Measurements from ENCODE around the gene CELA2B.
"Not testable (repeated sequence)": the region's sequence is repeated elsewhere in the genome, so short reads cannot be mapped to it uniquely, and the experiment has no call there.

The CELA2B gene

DNA sequence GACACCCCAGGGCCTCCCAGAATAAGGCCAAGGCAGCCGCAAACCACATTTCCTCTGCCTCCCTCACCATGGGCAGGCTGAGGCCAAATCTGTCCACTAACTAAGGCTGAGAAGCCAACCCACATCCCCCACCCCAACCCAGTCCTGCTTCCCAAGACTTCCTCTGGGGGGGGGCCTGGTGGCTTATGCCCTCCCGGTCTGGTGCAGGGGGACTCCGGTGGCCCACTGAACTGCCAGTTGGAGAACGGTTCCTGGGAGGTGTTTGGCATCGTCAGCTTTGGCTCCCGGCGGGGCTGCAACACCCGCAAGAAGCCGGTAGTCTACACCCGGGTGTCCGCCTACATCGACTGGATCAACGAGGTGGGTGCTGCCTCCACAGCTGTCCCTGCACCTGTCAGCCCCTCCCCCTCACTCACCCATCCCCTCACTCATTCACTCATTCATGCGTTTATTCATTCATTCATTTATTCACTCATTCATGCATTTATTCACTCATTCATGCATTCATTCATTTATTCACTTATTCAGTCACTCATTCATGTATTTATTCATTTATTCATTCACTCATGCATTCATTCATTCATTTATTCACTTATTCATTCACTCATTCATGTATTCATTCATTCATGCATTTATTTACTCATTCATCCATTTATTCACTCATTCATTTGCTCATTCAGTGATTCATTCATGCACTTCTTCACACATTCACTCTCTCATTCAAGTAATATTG lies 30.3 kb upstream of the CELA2B start:
- DNase-seq = no peak

DNA sequence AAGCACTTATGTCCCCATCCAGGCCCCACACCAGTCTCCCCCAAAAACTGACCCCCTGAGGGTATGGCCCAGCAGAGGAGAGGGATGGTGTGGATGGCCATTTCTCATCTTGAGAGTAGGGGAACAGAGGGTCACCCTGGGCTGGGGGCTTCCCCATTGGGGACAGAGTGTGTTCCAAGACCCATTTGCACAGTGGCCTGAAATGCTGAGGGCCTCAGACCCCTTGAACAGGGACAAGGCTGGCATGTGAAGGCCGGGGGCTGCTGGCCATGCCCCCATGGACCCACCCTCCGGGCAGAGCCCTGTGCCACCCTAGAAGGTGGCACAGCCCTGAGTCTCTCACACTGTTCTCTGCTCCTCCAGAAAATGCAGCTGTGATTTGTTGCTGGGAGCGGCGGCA lies 29.7 kb upstream of the CELA2B start:
- DNase-seq = no peak

DNA sequence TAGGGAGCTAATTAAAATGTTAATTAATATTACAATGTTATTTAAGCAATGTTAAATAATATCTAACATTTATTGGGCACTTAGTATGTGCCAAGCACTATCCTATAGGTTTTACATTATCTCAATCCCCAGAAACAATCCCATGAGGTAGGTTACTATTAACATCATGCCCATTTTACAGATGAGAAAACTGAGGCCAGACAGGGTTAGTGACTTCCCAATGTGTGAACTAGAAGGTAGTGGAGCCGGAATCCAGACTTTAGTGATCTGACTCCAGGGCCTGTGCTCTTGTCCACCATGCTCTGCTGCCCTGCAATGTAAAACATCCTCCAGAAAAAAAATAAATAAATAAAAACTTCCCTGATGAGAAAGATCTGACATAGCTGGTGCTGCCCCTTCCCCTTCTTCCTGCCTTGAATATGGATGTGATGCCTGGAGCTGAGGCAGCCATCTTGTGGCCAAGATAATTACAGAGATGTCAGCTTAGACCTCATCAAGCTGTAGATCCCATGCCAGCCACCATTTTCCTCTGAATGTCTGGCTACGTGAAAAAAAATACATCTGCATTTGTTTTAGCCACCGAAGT lies 26.9 kb upstream of the CELA2B start:
- no peak for DNase-seq

DNA sequence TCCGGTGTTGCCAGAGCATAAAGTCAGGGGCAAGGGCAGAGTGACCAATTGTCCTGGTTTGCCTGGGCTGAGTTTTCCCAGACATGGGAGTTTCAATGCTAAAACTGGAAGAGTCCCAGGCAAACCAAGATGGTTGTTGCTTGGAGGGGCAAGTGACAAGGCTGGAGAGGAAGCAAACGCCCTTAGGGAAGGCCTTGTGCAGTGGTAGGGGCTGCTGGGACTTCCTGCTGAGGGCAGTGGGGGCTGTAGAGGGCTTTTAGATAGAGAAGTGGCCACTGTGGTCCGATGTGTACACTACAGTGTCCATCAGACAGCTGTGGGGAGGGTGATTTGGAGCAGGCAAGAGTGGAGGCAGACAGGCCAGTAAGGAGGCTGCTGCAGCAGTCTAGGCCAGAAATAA lies 26.3 kb upstream of the CELA2B start:
- DNase-seq = no peak

DNA sequence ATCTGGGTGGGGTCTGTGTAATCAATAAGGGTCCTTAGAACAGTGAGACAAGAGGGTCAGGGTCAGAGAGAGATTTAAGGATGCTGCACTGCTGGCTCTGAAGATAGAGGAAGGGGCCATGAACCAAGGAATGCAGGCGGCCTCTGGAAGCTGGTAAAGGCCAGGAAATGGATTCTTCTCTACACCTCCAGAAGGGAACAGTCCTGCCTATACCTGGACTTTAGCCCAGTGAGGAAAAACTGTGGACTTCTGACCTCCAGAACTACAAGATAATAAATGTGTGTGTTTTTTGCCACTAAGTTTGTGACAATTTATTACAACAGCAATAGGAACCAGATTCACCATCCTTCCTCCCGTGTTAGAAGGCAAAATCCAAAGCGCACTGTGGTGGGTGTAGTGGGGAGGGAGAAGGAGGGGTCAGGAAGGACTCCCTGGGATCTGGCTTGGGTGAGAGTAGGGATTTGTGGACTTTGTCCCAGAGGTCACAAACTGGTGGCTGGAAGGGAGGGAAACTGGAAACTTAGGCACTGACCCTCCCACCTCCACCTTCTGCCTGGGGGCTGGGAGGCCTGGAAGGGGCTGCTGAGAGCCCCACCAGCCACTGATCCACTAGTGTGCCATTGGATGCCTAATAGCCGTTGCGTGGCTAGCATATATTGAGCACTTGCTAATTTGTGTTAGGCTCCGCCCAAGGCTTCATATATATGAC lies 24.7 kb upstream of the CELA2B start:
- DNase-seq = no peak

DNA sequence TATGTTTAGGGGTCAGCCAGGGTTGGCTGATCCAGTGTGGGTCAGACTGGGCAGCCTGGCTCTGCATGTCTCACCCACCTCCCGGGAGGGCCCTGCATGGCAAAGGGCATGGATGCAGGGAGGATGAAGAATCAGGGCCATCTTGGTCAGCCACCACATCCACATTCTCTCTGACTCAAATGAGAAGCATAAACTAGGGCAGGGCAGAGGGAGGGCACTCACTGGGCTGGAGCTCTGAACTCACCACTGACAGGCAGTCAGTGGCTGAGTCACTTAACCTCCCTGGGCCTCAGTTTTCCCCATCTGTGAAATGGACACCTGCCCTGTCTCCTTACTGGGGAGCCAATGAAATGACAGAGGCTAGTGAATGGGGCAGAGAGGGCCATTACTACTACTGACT lies 23.7 kb upstream of the CELA2B start:
- no peak for DNase-seq

DNA sequence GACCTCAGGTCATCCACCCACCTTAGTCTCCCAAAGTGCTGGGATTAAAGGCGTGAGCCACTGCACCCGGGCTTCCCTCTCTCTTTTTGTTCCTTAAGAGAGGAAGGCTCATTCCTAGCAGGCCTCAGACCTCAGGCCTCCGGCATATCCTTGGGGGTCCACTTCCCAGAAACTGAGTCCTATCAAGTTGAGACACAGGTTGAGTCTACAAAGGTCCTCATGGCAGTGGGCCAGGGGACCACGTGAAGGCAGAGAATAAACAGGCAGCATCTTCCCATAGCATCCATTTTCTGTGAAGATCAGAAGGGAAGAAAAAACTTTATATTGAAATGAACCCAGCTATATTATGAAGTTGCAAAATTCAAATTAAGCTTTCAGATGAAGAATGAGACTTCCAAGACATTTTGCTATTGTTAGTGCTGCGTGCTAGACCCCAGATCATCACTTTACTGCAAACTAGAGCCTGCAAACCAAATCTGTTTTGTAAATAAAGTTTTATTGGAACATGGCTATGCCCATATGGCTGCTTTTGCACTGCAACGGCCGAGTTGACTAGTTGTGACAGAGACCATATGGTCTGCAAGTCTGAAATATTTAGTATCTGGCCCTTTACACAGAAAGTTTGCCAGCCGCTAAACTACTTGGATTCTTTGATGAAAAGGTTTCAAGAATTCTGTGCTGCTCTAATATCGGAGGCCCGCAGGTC lies 22.9 kb upstream of the CELA2B start:
- no peak for DNase-seq

DNA sequence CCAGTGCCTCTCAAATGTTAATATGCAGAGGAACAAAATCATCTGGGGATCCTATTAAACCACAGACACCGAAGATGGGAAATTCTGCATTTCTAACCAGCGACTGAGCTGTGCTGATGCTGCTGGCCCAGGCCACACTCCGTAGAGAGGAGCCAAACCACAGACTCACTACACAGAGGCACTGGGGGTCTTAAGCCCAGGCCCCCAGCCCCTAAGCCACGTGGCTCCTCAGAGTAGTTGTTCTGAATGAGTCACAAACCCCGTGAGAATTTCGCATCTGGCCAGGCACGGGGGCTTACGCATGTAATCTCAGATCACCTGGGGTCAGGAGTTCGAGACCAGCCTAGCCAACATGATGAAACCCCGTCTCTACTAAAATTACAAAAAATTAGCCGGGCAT lies 22.2 kb upstream of the CELA2B start:
- no peak for DNase-seq

DNA sequence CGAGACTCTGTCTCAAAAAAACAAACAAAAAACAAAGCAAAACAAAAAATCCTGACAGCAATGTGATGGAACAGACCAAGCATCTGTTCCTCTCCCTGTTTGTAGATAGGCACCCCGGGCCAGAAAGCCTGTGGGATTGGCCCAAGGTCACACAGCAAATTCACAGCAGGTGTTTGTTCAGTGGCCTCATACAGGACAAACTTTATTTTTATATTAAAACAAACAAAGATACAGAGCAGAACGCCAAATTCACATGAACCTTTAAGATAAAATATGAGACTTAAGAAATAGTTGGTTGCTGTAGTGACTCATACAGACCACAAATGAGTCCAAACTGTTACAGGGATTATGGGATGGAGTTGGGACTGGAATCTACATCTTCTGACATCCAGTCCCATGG lies 21.6 kb upstream of the CELA2B start:
- DNase-seq = no peak

DNA sequence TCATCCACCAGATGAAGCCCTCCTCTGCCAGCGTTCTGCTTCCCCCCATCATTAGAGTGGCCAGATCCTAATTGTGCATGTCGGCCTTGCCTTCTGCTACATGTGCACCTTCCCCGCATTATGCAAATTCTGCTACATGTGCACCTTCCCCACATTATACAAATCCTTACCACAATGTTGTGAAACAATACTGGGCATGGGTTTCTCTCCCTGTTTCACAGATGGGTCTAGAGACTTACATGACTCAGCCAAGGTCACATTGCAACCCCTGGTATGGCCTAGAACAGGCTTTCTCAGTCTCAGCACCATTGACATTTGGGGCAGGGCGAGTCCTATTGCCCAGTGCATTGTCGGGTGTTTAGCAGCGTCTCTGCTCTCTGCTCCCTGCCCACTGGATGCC lies 20.4 kb upstream of the CELA2B start:
- no peak for DNase-seq

DNA sequence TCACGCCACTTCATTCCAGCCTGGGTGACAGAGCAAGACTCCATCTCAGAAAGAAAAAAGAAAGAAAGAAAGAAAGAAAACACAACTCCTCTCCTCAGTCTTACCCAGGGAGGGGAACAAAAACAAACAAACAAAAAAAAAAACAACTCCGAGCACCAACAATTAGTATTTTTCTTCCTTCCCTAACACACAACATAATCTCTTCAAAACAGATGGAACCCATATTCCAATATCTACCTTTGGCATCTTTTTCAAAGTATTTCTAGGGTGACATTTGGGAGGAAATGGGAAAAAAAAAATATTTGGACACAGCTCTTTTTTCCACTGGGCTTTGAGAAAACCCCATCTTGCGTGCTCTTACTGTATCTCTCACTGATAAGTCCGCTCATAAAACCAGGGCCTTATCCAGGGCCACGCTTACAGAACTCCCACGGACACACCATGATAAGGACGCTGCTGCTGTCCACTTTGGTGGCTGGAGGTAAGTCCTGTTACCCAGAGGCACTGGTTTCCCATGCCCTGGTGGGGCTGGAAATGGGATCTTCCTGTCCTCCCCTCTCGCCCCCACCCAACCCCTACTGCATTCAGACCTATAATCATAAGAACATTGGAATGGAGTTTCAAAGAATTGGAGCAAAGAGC lies 19.5 kb upstream of the CELA2B start, which contains the start of gene CELA2A:
CELA2A (plus strand) TSS at position 420 of the 642 bp plus-strand sequence; CDS start at position 442, 22 bp downstream.
- DNase-seq = no peak

DNA sequence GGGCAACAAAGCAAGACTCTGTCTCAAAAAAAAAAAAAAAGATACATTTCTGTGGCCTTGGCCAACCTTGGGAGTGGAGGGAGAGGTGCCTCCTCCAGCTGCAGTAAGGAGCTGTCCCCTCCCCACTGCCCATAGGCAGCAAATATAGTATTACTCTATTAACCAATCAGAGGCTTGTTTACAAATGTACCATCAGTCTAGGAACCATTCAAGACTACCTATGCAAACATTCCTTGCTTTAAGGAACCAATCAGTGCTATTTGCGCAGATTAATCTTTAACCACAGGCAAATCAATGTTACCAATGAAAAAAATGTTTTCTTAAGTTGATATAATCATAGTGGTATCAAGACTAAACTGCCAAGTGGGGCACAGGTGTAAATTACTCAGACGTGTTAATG lies 18.3 kb upstream of the CELA2B start:
- DNase-seq = no peak

DNA sequence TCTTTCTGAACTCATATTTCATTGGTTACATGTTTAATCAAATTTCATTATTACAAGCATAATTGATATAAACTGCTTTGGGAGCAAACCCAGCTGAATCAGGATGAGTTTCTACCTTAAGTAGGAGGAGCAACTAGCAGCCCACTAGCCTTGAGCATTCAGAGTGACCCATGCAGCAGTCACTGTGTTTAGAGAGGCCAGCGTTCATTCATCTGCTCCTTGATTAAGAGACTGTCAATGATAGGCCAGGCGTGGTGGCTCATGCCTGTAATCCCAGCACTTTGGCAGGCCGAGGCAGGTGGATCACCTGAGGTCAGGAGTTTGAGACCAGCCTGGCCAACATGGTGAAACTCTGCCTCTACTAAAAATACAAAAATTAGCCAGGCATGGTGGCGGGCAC lies 17.5 kb upstream of the CELA2B start:
- DNase-seq = not testable (repeated sequence)

DNA sequence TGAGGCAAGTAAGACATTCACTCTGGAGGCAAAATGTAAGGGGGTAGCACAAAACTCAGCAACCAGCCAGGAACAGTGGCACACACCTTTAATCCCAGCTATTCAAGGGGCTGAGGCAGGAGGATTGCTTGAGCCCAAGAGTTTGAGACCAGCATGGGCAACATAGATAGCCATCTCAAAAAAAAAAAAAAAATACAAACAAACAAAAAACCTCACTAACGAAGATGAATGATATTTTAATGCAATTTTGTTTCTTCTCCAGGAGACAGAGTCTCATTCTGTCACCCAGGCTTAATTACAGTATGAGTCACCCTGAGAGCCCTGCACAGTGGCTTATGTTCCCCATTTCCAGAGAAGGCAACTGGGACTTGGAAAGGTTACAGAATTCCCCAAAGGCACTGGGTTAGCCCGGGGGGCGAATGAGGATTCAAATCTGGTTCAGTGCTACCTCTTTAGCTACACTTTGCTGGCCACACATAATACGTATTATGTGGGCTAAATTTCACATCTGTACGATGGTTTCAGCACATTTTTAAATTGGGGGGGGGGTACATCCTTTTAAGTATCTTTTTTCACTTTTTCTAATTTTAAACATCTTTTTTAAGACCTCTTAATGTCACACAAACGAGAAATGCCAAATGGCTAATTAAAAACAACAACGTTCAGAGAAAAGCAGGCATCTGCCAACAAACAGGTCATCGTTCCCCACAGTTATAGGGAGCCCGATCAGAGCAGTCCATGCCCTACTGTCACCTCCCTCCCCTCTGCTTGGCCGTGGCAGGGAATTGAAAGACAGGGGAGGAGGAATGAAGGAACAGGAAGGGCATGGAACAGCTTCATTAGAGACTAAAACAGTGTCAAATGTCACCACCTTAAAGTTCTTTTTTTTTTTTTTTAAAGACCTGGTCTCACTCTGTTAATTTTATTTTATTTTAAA lies 15.9 kb upstream of the CELA2B start:
- DNase-seq = no peak

DNA sequence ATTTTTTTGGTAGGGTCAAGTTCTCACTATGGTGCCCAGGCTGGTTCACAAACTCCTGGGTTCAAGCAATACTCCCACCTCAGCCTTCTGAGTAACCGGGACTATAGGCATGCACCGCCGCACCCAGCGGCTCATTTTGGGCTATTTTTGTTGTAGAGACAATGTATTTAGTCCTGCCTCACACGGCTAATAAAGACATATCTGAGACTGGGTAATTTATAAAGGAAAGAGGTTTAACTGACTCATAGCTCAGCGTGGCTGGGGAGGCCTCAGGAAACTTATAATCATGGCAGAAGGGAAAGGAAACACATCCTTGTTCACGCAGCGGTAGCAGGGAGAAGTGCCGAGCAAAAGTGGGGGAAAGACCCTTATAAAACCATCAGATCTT lies 15.2 kb upstream of the CELA2B start:
- DNase-seq = no peak

DNA sequence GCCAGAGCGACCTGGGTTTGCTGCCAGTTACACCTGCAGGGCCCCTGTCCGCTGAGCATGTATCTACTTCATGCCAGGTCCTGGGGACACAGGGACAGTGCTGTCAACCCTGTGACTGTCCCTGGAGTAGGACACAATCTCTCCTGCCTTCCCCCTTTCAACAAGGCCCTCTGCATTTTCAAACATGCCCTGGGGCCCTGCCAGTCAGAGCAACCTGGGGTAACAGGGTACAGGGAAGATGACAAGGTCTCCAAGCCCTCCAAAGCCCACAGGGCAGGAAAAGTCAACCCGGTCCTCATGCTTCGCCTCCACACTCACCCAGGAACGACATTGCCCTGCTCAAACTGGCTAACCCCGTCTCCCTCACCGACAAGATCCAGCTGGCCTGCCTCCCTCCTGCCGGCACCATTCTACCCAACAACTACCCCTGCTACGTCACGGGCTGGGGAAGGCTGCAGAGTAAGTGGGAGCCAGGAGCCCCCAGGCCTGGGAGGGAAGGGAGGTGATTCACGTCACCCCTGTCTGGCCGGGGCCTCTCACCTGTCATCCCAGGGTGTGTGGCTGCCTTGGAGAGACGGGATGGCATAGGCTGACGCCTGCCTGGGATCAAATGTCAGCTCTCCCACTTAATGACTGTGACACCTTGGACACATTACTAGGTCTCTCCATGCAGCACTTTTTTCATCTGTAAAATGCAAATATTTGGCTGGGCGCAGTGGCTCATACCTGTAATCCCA lies 12.7 kb upstream of the CELA2B start:
- not testable (repeated sequence) for DNase-seq

DNA sequence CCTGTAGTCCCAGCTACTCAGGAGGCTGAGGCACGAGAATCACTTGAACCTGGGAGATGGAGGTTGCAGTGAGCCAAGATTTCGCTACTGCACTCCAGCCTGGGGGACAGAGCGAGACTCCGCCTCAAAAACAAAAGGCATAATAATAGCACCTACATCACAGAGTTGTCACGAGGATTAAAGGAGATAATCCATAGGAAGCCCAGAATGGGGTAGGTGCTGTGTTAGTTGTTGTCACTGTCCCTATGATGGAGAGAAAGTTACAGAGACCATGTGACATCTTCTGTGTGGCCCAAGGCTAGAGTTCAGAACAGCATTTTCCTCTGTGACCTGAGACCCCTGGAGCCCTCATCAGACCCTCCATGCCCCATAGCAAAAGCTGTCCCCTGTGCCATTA lies 12.0 kb upstream of the CELA2B start:
- DNase-seq = not testable (repeated sequence)

DNA sequence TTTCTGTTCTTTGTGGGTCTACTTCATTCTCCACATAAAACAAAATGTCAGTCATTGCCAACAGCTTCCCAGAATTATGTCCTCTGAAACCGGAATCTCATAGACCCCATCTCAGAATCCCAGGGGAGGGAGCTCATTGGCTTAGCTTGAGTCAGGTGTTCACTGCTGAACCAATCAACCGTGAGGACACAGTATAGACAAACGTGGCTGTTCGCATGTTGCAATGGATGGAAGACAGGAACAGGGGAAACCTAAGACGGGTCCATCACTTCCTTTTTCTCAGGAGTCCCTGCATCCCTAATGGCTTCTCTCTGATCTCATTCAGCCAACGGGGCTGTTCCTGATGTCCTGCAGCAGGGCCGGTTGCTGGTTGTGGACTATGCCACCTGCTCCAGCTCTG lies 10.2 kb upstream of the CELA2B start:
- DNase-seq = no peak

DNA sequence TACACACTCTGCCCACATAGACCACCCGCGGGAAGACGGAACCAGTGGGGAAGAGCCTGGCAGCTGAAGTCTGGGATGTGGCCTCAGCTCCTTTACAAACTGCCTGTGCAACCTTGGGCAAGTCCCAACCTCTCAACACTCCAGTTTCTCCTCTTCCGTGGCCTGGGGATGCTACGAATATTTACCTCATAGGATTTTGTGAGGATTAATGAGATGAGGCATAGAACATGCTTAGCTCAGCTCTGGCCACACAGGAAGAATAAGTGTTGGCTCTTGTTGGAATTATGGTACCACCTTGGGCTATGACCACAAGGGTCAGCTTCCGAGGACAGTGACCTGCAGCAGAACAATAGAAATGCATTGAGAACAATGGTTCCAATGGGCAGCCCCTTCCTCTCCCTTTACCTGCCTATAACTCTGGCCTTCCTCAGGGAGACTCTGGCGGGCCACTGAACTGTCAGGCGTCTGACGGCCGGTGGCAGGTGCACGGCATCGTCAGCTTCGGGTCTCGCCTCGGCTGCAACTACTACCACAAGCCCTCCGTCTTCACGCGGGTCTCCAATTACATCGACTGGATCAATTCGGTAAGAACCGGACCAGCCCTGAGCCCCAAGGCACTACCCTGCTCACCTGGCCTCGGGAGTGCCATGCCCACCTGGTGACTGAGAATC lies 8.8 kb upstream of the CELA2B start:
- DNase-seq = not testable (repeated sequence)

DNA sequence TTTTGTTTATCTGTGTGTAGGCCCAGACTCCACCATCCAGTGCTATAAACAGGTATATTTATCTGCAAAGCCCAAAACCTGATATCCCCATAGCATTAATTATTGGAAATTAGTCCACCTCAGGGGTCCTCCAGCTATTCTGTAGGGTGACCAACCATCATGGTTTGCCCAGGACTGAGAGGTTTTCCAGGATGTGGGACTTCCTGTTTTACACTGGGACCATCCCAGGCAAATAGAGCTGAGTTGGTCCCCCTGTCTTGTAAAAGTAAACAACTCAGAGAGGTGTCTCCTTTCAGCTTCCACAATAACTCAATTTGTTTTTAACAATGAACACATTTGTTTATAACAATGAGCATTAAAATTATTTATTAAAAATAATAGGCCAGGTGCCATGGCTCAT lies 7.8 kb upstream of the CELA2B start:
- DNase-seq = no peak

DNA sequence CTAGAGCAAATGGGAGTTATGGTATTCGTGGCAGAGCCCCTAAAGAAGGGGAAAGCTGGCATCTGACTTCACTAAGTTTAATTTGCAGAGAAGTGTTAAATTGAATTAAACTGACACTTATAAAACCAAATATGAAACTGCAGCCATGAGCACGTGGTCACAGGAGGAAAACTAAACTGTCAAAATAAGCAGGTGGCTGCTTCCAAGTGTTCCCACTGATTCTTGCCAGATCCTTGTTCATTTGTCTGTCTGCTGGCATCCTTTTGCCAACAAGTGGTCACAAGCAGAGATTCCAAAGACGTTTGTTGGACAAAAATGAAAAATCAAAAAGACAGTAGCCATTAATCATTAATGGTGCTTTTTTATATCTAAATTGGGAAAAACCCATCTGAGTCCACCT lies 6.5 kb upstream of the CELA2B start:
- no peak for DNase-seq
